Erythroblast (primary cell): ENCODE measurements around the gene TNRC6B.
"Not testable (repeated sequence)": the region's sequence is repeated elsewhere in the genome, so short reads cannot be mapped to it uniquely, and the experiment has no call there.

Experiments
- DNase-seq, 2 experiments: peaks; one replicate each; lab custom pipeline; 2025; lab: John Stamatoyannopoulos, UW
- GATA1 ChIP-seq: IDR thresholded peaks from 2 replicates; pipeline ENCODE4 v1.6.1; 2011; ENCODE audit warnings: low read depth, mild to moderate bottlenecking, control low read depth, low read length, moderate library complexity
- POLR2A ChIP-seq: IDR thresholded peaks from 2 replicates; pipeline ENCODE4 v1.6.1; 2011; ENCODE audit warnings: mild to moderate bottlenecking, low read length

TNRC6B gene

DNA sequence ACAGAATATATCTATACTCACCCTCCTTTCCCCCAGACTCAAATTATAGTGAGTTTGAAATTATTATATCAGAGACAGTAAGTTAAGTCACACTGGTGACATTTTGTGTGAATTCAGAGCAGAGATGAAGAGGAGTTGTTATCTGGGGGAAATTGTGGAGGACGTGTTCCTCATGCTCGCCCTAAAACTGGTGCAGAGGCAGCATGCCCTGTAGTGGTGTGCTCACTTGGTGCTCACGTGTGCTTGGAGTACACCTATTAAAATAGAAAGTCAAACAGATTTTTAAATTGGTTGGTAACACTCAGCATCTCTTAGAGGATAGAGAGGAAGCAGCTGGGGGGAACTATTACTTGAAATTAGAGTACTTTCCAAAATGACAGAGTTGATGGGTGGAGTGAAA, 117.0 kb downstream of the TNRC6B start:
- TF ChIP-seq GATA1 (no peak), POLR2A (no peak)
- no peak for DNase-seq

DNA sequence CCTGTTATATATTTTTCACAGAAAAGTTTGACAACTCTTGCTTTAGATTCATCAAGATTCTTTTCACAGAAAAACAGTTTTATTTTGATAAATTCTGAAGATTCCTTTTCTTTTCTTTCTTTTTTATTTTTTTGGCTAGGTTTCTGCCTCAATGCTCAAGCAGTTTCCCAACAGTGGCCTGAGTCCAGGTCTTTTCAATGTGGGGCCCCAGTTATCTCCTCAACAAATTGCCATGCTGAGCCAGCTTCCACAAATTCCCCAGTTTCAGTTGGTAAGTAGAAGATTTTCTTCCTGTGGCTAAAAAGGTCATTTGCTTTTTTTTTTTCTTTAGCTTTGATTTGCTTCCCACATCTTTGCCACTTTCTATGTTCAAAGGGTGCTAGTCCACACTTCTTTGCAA, 122.6 kb downstream of the TNRC6B start:
- DNase-seq = no peak
- TF ChIP-seq POLR2A = no peak
- no peak for TF ChIP-seq GATA1

DNA sequence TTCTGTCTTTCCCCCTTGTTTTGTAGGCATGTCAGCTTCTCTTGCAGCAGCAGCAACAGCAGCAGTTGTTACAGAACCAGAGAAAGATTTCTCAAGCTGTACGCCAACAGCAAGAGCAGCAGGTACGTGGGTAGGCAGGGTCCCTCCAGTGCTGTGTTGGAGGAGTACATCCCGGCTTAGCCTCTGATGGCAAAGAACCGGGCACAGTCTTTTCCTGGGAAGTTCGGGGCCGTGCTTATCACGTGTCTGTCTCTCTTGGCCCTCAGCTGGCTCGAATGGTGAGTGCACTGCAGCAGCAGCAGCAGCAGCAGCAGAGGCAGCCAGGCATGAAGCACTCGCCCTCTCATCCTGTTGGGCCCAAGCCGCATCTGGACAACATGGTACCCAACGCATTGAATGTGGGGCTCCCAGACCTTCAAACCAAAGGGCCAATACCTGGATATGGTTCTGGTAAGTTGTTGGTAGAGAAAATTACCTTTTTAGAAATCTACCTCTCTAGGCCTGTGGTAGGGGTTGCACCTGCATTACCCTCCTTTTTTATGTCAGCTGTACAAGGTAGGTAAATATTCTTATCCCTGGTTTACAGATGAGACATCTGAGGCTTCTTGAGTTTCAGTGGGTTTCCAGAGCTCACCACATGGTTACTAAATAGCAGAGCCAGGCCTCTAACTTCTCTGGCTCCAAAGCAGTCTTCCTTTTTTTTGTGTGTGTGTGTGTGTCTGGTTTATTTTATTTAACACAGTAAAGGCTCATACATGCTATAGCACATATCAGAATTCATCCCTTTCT, 123.4 kb downstream of the TNRC6B start:
- TF ChIP-seq GATA1 (no peak), POLR2A (no peak)
- DNase-seq = no peak

DNA sequence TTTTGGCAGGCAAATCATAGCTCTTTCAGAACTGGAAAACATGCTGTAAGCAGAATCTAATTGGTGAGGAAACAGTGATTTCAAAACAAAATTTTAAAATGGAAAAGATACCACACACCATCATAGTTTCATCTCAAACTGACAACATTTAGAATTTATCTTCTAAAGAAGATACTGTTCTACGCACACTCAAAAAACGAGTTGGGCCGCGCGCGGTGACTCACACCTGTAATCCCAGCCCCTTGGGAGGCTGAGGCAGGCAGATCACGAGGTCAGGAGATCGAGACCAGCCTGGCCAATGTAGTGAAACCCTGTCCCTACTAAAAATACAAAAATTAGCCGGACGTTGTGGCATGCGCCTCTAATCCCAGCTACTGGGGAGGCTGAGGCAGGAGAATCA, 124.4 kb downstream of the TNRC6B start:
- no peak for DNase-seq

DNA sequence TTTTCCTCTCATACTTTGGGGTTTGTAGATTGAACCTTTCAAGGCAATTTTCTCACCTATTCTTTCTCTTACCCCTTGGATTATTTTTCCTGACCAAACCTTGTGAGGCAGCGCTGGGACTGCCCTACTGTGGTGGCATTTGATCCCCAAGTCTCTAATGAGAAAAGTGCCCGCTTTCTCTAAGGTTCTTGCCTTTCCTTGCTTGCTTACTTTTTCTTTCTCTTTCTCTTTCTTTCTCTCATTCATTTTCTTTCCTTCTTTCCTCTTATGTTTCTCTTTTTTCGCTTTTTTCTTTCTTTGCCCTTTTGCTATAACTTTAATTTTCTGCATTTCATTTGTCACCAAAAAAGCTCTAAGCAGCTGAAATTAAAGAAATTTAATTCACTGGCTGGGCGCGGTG, 127.9 kb downstream of the TNRC6B start:
- DNase-seq = no peak

More for the DNA sequence above, 124.4 kb downstream of the TNRC6B start:
- TF ChIP-seq GATA1 (no peak), POLR2A (no peak)

DNA sequence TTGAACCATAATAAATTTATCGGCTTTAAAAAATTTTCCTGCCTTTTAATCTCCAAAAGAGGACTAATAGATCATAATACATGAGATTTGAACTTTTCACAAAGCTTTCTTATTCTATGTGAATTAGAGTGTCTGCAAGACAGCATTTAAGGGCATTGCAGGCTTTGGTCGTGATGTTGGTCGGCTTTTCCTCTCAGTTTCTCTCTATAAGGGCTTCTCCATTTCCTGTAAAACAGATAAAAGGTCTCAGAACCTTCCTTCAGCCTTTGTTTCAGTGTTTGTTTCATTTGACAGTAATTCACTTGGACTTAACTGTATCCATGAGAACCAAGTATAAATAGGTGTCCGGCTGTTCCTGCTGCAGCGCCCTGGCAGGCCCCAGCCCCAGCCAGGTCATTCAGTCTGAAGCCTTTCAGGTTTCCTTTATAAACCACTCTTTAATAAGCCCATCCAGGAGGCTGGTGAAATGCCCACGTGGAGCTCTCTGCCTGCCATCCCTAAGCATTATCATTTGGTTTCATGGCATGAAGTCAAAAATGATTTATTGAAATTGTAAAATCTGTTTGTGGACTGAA, 131.4 kb downstream of the TNRC6B start:
- no peak for DNase-seq
- TF ChIP-seq POLR2A (no peak), GATA1 (no peak)

More for the DNA sequence above, 127.9 kb downstream of the TNRC6B start:
- TF ChIP-seq GATA1 = no peak
- no peak for TF ChIP-seq POLR2A

DNA sequence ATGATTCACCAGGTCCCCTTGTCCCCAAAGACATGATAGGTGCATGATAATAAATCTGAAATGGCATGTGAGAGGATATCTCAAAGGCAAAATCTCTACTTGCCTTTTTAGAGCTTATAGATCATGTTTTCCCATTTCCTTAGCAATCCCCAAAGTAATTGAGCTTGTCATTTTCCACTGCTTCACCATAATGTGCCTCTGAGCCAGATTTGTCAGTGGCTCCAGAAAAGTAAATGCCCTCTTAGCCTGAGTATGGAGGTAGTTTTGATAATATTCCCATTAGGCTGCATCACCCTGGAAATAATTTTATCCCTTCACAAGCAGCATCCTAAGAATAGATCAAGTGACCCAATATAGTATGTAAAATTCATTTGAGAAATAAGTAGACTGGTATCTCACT, 131.9 kb downstream of the TNRC6B start:
- no peak for TF ChIP-seq POLR2A
- TF ChIP-seq GATA1 = no peak

DNA sequence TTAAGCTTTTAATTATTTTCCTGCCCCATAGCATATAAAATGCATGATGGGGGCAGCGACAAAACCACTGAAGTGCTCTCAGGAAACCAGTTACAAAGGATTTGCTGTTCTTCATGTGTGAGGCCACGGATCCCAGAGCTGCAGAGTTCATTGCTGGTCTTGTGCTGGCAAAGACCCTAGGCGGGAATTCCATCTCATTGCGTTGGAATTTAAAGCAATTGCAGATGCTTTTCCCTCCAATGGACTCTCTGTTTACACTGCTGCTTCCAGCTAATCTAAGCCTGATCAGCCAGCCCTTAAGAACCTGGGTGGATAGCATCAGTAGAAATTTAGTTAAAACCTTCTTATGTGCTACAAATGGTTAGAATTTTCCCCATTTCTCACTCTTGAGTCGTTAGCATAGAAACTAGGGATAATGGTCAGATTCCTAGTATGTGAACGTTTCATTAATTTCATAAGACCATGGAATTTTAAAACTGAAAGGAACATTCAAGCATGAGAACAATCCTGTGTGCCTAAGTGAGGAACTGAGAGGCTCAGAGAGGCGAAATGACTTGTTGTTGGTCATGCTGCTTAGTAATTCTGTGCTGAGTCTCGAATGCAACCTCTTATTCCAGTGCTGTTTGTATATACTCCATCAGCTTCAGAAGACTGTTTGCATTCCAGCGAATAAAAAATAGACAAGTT, 132.5 kb downstream of the TNRC6B start:
- no peak for TF ChIP-seq POLR2A
- no peak for TF ChIP-seq GATA1
- no peak for DNase-seq

More for the DNA sequence above, 131.9 kb downstream of the TNRC6B start:
- DNase-seq = no peak

DNA sequence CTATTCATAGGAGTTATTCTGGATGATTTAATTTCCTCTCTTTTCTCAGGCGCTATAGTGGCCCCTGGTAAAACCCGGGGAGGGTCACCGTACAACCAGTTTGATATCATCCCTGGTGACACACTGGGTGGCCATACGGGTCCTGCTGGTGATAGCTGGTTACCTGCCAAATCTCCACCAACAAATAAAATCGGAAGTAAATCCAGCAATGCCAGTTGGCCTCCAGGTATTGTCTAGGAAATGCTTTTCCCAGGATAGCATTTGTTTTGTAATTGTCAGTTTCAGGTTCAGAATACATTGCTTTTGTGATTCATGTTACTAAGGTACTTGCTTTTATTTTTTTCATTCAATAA, 133.0 kb downstream of the TNRC6B start:
- no peak for DNase-seq
- no peak for TF ChIP-seq POLR2A
- TF ChIP-seq GATA1 = no peak

DNA sequence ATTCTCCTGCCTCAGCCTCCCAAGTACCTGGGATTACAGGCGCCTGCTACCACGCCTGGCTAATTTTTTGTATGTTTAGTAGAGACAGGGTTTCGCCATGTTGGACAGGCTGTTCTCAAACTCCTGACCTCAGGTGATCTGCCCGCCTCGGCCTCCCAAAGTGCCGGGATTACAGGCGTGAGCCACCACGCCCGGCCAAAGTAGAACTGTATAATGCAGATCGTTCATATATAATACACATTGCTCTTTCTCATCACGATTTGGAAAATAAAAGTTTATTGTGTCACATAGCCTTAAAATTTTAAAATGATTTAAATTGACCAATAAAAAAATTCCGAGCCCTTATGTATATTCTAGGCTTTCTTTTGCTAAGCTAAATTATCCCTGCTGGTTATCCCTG, 133.9 kb downstream of the TNRC6B start:
- not testable (repeated sequence) for DNase-seq

DNA sequence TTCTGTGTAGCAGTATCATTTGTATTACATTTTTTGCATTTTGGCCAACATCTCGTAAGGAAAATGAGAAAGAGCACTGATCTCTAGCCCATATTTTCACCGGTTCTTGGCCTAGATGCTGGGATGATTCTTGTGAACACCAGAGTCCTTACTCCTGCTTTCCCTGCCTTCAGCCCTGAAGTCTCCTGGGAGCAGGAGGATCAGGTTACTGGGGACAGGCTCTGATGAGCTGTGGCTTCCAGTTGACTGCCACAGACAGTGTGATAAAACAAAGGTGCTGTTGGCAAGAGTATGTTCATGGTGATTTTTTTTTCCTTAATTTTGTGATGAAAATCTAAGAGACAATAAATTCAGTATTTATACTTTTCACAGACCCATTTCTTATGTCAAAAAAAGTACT, 134.3 kb downstream of the TNRC6B start:
- TF ChIP-seq GATA1 (no peak), POLR2A (no peak)
- no peak for DNase-seq

DNA sequence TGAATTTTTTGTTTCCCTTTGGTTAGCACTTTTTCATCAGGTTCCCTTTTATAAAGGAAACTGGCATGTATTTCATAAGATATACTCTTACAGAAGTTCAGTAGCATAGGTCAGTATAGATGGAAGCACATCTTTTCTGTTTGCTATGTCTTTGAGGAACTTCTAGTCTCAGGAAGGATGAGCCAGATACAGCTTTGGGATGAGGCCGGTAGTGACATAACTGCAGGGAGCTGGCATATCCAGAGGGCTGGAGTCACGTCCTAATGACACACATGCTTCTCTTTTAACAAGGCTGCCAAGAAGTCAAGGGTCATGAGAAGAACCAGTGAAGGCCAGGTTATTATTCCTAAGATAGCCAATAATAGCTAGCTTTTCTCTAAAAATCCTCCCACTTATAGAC, 135.3 kb downstream of the TNRC6B start:
- no peak for DNase-seq
- no peak for TF ChIP-seq GATA1
- no peak for TF ChIP-seq POLR2A

DNA sequence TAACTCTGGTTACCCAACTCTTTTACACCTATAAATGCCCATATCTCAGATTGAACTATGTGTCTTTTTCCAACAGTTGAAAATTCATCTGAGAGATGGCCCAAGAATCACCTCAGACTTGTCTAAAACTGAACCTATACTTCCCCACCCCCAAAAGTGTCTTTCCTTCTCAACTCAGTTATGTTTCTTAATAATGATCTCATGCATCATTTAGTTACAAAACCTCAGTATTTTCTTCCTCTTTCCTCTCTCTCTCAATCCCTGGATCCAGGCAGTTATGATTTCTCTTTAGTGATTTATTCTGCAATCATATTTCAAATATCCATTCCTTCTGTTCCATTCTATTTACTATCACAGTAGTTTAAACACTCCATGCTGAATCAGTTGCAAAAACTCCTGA, 136.3 kb downstream of the TNRC6B start:
- TF ChIP-seq POLR2A (no peak), GATA1 (no peak)
- no peak for DNase-seq

DNA sequence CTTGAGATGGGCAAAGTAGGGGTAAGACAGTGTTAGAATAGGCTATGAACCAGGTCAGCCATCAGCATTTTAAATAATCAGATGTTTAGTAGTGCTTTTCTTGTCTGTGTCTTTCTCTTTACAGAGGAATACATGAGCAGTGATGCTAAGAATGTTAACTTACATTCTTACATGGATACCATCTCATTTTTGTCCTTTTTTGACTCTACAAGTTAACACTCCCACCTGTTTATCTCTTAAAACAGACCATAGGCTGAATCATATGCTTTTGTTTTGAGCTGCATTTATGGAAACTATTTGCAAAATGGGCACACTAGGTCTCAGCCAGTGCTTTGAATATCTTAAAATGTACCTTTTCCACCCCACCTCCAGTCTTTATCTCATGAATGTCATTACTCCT, 143.0 kb downstream of the TNRC6B start:
- DNase-seq = peak in 1 of 2 experiments; percentile 31
- TF ChIP-seq GATA1 (no peak), POLR2A (no peak)
